ENCODE results near the gene ENTREP1. TPM values are rescaled to one million over a fixed set of nuclear protein-coding genes. Genes with fewer than 3 reads are reported as not detected.

The ENTREP1 gene, protein sequence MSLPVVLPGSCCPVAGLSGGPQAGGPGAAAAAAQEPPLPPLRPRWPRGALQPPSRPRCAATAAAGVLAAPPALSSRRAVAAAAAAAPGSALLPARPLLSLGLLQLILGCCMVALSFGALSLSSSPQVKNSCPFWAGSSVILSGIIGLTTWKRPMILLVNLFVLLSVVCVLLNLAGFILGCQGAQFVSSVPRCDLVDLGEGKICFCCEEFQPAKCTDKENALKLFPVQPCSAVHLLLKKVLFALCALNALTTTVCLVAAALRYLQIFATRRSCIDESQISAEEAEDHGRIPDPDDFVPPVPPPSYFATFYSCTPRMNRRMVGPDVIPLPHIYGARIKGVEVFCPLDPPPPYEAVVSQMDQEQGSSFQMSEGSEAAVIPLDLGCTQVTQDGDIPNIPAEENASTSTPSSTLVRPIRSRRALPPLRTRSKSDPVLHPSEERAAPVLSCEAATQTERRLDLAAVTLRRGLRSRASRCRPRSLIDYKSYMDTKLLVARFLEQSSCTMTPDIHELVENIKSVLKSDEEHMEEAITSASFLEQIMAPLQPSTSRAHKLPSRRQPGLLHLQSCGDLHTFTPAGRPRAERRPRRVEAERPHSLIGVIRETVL
- total RNA-seq (2012; rRNA removed), result 0.22 TPM in 1 of 2 replicates, not detected in the other

DNA sequence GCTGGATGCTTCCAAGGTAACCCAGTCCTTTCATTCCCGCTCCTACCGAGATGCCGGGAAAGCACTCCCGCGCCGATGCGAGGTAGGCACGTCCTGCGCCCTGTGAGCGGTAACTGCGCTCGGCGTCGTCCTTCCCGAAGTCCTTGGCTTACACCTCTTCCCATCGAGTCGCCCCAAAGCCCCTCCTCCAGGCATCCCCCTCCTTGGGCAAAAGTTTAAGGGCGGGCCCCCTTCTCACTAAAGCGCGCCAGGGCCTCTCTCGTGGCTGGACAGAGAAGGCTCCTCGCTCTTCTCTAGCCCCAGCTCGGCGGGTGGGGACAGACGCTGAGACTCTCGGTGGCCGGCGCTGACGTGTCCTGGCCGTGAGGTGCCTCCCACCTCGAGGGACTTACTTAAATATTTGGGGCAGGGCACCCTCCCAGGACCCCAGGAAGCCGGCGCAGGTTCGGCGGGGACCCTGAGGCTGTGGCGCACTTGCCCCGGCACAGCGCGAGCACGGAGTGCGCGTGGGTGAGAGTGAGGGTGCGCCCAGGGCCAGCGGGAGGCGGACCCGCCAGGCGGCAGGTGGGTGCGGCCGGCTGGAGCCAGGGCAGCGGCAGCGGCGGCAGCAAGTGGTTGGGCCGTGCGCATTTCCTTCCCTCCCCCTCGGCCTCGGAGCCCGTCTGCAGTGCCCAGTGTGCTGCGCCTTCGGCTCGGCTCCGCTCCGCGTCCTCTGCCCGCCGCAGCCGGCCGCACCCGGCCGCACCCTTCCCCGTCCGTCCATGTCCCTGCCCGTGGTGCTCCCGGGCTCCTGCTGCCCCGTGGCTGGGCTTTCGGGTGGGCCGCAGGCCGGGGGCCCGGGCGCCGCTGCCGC is at the start of gene ENTREP1:
Gene ENTREP1, plus strand, starts transcription at position 667 of the 853 bp plus-strand sequence. Its CDS starts 95 bp downstream, at position 762.
- peaks cover 81% of the 10 kb centered on the region for H3K27me3 ChIP-seq (ENCODE audit: control insufficient read depth, insufficient read depth, low read length)
- no peaks in the 10 kb centered on the region for H3K9me3 ChIP-seq (replicated peaks; ENCODE audit: low read length)
- no peaks in the 10 kb centered on the region for H3K36me3 ChIP-seq (ENCODE audit: insufficient read depth, low read length)
- peaks cover 11% of the 10 kb centered on the region for H3K4me1 ChIP-seq (ENCODE audit: control insufficient read depth, insufficient read depth, low read length)
- no peak within 1 kb of the TSS for H3K9ac ChIP-seq (ENCODE audit: low read depth, low read length)
- peak within 1 kb of the TSS; percentile 68 for H3K4me3 ChIP-seq (ENCODE audit: low read length)
- H3K4me2 ChIP-seq (ENCODE audit: low read length), result peak within 1 kb of the TSS; percentile 83

DNA sequence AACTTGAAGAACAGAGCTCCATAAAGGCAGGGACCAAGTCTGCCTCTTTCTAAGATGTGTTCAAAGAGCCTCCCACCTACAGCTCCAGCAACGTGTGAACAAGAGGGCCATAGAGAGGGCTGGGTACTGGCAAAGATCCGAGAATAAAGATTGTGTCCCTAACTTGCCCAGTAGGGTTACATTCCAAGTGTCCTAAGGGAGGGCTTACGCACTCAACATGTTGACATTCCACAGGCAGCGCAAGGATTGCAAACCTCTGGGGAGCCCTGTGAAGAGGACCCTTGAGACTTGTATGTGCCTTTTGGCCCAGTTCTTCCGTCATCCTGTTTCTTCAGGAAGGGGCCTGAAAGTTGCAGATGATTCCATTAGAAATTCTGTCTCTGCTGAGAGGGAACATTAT is 48.2 kb upstream of the ENTREP1 start:
- Histone ChIP-seq H3K4me3 (ENCODE audit: low read length) (no peak overlapping the region), H3K9ac (ENCODE audit: low read depth, low read length) (no peak overlapping the region), H3K27me3 (ENCODE audit: control insufficient read depth, insufficient read depth, low read length) (peaks cover 29% of the 10 kb centered on the region), H3K4me2 (ENCODE audit: low read length) (no peak overlapping the region), H3K9me3 (replicated peaks; ENCODE audit: low read length) (no peaks in the 10 kb centered on the region), H3K36me3 (ENCODE audit: insufficient read depth, low read length) (no peaks in the 10 kb centered on the region), H3K4me1 (ENCODE audit: control insufficient read depth, insufficient read depth, low read length) (no peaks in the 10 kb centered on the region)

DNA sequence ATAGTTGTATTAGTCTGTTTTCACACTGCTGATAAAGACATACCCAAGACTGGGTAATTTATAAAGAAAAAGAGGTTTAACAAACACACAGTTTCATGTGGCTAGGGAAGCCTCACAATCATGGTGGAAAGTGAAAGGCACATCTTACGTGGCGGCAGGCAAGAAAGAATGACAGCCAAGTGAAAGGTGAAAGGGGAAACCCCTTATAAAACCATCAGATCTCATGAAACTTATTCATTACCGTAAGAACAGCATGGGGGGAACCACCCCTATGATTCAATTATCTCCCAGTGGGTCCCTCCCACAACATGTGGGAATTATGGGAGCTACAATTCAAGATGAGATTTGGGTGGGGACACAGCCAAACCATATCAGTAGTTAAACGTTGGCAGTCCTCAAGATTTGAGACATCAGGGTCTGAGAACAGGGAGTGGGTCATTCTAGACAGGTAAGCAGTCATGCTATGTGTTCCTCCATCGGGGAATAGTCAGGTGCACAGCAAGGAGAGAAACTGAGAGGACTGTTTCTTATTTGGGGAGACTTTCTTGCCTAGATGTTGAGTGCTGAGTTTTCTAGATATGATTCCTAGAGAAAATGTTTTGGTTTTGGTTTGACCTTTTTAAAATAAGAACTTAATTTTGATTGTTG is 45.8 kb upstream of the ENTREP1 start:
- no peak overlapping the region for H3K4me3 ChIP-seq (ENCODE audit: low read length)
- H3K27me3 ChIP-seq (ENCODE audit: control insufficient read depth, insufficient read depth, low read length), result peaks cover 18% of the 10 kb centered on the region
- no peaks in the 10 kb centered on the region for H3K9me3 ChIP-seq (replicated peaks; ENCODE audit: low read length)
- H3K36me3 ChIP-seq (ENCODE audit: insufficient read depth, low read length), result no peaks in the 10 kb centered on the region
- no peak overlapping the region for H3K9ac ChIP-seq (ENCODE audit: low read depth, low read length)
- no peaks in the 10 kb centered on the region for H3K4me1 ChIP-seq (ENCODE audit: control insufficient read depth, insufficient read depth, low read length)
- no peak overlapping the region for H3K4me2 ChIP-seq (ENCODE audit: low read length)

DNA sequence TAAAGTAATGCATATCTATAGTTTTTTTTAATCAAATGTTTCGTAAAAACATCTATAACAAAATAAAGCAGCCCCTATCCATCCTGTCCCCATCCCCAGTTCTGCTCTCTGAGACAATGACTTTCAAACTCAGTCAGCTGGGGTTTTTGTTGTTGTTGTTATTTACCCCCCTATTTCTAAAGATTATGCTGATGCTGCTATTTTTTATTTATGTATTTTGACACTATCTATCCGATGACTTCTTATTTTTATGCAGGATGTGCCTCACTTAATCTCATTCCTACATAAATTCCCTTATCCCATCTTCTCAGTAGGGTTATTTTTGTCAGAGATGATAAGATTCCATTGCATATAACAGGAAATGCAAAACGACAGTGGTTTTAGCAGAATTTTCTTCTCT is 45.3 kb upstream of the ENTREP1 start:
- H3K36me3 ChIP-seq (ENCODE audit: insufficient read depth, low read length), result no peaks in the 10 kb centered on the region
- H3K4me1 ChIP-seq (ENCODE audit: control insufficient read depth, insufficient read depth, low read length), result no peaks in the 10 kb centered on the region
- H3K27me3 ChIP-seq (ENCODE audit: control insufficient read depth, insufficient read depth, low read length), result peaks cover 15% of the 10 kb centered on the region
- no peak overlapping the region for H3K4me2 ChIP-seq (ENCODE audit: low read length)
- H3K9ac ChIP-seq (ENCODE audit: low read depth, low read length), result no peak overlapping the region
- no peak overlapping the region for H3K4me3 ChIP-seq (ENCODE audit: low read length)
- H3K9me3 ChIP-seq (replicated peaks; ENCODE audit: low read length), result no peaks in the 10 kb centered on the region

DNA sequence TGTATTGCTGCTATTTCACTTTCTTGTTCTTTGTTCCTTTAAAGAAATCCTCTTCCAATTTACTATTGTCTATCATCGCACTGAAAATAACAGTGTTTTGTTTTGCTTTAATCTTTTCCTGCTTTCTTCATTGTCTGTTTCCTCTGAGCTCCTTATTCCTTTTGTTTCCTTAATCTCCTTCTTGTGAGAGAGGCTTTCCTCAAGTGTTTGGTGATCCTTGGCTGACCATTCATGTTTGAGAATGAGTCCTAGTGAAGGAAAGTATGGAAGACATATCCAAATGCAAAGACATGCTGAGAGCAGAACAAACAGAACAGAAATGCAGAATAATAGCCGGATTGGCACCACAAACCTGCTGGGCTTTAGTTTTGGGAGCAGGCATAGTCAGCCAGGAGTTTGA is 42.0 kb upstream of the ENTREP1 start:
- Histone ChIP-seq H3K36me3 (ENCODE audit: insufficient read depth, low read length) (no peaks in the 10 kb centered on the region), H3K9ac (ENCODE audit: low read depth, low read length) (no peak overlapping the region), H3K9me3 (replicated peaks; ENCODE audit: low read length) (no peaks in the 10 kb centered on the region), H3K4me3 (ENCODE audit: low read length) (no peak overlapping the region), H3K4me2 (ENCODE audit: low read length) (no peak overlapping the region), H3K27me3 (ENCODE audit: control insufficient read depth, insufficient read depth, low read length) (peaks cover 12% of the 10 kb centered on the region), H3K4me1 (ENCODE audit: control insufficient read depth, insufficient read depth, low read length) (no peaks in the 10 kb centered on the region)

DNA sequence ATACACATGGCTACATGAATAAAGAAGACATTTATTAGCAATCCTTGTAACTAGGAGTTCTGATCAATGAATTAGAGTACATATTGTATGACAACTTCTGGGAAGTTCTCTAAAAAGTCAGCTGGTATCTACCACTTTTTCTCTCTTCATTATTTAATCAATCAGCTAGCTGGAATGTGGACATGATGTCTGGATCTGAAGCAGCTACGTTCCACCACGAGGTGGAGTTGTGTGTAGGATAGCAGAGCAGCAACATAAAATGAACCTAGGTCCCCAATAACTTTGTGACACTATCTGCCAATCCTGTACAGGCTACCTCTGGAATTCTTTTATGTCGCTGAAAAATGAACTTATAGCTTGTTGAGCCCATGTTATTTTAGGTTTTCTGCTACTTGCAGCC is 32.9 kb upstream of the ENTREP1 start:
- peaks cover 42% of the 10 kb centered on the region for H3K27me3 ChIP-seq (ENCODE audit: control insufficient read depth, insufficient read depth, low read length)
- no peaks in the 10 kb centered on the region for H3K36me3 ChIP-seq (ENCODE audit: insufficient read depth, low read length)
- H3K4me3 ChIP-seq (ENCODE audit: low read length), result no peak overlapping the region
- H3K9ac ChIP-seq (ENCODE audit: low read depth, low read length), result no peak overlapping the region
- no peak overlapping the region for H3K4me2 ChIP-seq (ENCODE audit: low read length)
- H3K4me1 ChIP-seq (ENCODE audit: control insufficient read depth, insufficient read depth, low read length), result no peaks in the 10 kb centered on the region
- H3K9me3 ChIP-seq (replicated peaks; ENCODE audit: low read length), result no peaks in the 10 kb centered on the region

DNA sequence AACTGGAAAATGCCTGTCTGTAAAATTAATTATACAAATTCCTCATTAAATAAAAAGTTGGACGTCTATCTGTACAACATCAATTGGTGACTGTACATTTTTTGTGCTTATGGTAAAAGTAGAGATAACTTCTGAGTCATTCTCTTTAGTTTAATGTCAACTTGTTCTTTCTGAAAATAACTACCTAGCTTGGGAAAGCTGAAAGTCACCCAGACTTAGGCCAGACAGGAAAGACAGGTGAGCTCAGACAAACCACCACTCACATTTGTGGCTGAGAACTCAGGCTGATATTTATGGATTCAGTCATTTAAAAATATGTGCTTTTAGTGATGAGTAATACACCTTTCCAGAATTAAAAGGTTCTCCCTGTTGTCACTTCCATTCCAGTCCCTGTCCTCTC is 31.9 kb upstream of the ENTREP1 start:
- Histone ChIP-seq H3K9me3 (replicated peaks; ENCODE audit: low read length) (no peaks in the 10 kb centered on the region), H3K9ac (ENCODE audit: low read depth, low read length) (no peak overlapping the region), H3K4me1 (ENCODE audit: control insufficient read depth, insufficient read depth, low read length) (no peaks in the 10 kb centered on the region), H3K4me2 (ENCODE audit: low read length) (no peak overlapping the region), H3K27me3 (ENCODE audit: control insufficient read depth, insufficient read depth, low read length) (peaks cover 46% of the 10 kb centered on the region), H3K36me3 (ENCODE audit: insufficient read depth, low read length) (no peaks in the 10 kb centered on the region), H3K4me3 (ENCODE audit: low read length) (no peak overlapping the region)

DNA sequence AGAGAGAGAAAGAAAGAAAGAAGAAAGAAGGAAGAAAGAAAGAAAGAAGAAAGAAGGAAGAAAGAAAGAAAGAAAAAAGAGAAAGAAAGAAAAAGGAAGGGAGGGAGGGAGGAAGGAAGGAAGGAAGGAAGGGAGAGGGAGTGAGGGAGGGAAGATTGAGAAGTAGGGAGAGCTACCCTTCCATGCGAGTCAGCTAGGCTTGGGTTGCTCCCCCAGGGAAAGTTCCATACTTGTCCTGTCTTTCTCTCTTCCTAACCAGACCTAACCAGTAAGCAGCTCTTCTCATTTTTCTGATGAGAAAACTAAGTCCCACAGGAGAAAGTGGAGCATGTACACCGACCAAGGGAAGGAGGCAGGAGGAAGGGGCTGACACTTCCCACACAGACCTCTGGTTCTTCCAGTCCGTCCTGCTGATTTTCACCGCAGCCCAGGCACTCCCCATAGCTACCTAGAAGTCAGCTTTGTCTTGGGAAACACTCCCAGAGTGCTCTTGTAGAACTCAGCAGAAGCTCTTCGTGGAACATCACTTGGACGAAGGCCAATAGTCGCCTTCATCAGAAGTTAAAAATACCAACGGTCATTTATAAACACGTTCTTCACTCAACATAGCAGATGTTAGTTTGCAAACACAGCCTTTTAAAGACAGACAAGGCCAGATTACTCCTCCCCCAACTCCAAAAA is 29.0 kb upstream of the ENTREP1 start:
- H3K4me3 ChIP-seq (ENCODE audit: low read length), result no peak overlapping the region
- H3K36me3 ChIP-seq (ENCODE audit: insufficient read depth, low read length), result no peaks in the 10 kb centered on the region
- peaks cover 44% of the 10 kb centered on the region for H3K27me3 ChIP-seq (ENCODE audit: control insufficient read depth, insufficient read depth, low read length)
- H3K9ac ChIP-seq (ENCODE audit: low read depth, low read length), result no peak overlapping the region
- H3K9me3 ChIP-seq (replicated peaks; ENCODE audit: low read length), result no peaks in the 10 kb centered on the region
- H3K4me2 ChIP-seq (ENCODE audit: low read length), result no peak overlapping the region
- H3K4me1 ChIP-seq (ENCODE audit: control insufficient read depth, insufficient read depth, low read length), result no peaks in the 10 kb centered on the region

DNA sequence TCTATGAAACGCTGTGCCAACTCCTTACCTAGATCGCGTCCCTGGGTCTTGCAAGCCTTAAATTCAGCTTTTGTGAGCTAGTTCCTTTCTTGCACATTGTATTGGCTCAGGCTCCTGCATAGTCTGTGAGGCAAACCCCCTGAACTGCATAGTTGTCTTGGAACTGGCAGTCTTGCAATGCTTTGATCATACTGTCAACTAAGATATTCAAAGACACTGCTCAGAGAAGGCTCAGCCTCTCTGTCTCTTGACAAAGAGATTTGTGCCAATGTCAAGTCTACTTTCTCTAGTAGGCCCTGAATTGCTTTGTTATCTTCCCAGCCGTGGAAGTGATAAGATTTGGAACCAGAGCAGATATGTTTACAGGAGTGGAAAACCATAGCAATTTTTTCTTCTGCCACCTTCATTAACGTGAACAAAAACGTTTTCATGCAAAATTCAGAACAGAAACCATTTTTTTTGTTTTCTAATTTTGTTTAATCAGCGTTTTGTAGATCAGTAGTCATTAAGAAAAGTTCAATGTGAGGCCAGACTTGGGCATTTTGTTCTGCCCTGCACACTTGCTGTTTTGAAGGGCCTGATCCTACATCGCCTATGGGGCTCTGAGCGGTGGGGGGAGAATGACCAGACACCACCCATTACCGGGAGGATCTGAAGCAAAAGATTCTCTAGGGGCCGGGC is 27.6 kb upstream of the ENTREP1 start:
- Histone ChIP-seq H3K4me3 (ENCODE audit: low read length) (no peak overlapping the region), H3K36me3 (ENCODE audit: insufficient read depth, low read length) (no peaks in the 10 kb centered on the region), H3K27me3 (ENCODE audit: control insufficient read depth, insufficient read depth, low read length) (peaks cover 46% of the 10 kb centered on the region), H3K4me2 (ENCODE audit: low read length) (no peak overlapping the region), H3K9me3 (replicated peaks; ENCODE audit: low read length) (no peaks in the 10 kb centered on the region), H3K4me1 (ENCODE audit: control insufficient read depth, insufficient read depth, low read length) (no peaks in the 10 kb centered on the region), H3K9ac (ENCODE audit: low read depth, low read length) (no peak overlapping the region)

DNA sequence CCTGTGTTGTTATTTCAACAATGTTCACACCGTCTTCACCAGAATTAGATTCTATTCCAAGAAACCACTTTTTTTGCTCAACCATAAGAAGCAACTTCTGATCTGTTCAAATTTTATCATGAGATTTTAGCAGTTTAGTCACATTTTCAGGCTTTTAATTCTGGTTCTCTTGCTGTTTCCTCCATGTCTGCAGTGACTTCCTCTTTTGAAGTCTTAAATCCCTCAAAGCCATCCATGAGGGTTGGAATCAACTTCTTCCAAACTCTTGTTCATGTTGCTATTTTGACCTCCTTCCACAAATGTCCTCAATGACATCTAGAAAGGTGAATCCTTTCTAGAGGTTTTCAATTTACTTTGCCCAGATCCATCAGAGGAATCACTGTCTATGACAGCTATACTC is 25.7 kb upstream of the ENTREP1 start:
- Histone ChIP-seq H3K9me3 (replicated peaks; ENCODE audit: low read length) (no peaks in the 10 kb centered on the region), H3K4me1 (ENCODE audit: control insufficient read depth, insufficient read depth, low read length) (no peaks in the 10 kb centered on the region), H3K27me3 (ENCODE audit: control insufficient read depth, insufficient read depth, low read length) (peaks cover 48% of the 10 kb centered on the region), H3K9ac (ENCODE audit: low read depth, low read length) (no peak overlapping the region), H3K36me3 (ENCODE audit: insufficient read depth, low read length) (no peaks in the 10 kb centered on the region), H3K4me3 (ENCODE audit: low read length) (no peak overlapping the region), H3K4me2 (ENCODE audit: low read length) (no peak overlapping the region)
